ENCODE measurements around the gene TMEM80. TPM values are rescaled to one million over a fixed set of nuclear protein-coding genes. Genes with fewer than 3 reads are reported as not detected.

Gene TMEM80
- total RNA-seq, 1 experiment from 2014 or later: 45.2 TPM

GRCh38 chr11:724778-725386, 29.3 kb downstream of the TMEM80 start:
- no peak for ATAC-seq
- no peak overlapping the region for H3K27ac ChIP-seq (ENCODE audit: low read length)

More at GRCh38 chr11:724778-725386, 29.3 kb downstream of the TMEM80 start:
- no TSS peak for BruUV-seq (replicated peaks)
- no peak for DNase-seq (ENCODE audit: low read depth, low spot score)
- Histone ChIP-seq H3K9me3 (ENCODE audit: control insufficient read depth, insufficient read depth, low read depth, low read length) (no peaks in the 10 kb centered on the region), H3K27me3 (ENCODE audit: control insufficient read depth, insufficient read depth, low read length) (no peaks in the 10 kb centered on the region), H3K4me3 (ENCODE audit: low read depth in 2 of 2, low read length in 2 of 2) (no peak overlapping the region), H3K36me3 (ENCODE audit: control insufficient read depth, insufficient read depth, low read length) (peaks cover 5% of the 10 kb centered on the region; the same call in 1 of the 2 replicates), H3K4me1 (ENCODE audit: control insufficient read depth, insufficient read depth, low read length) (peaks cover 41% of the 10 kb centered on the region)
- ChIA-PET POLR2A (no interaction called here), CTCF (interaction anchor here (0.7 to 3.0 kb wide), 4 partner anchors 20 to 123 kb away, joined by 3 to 12 read pairs (median 4); partner anchors contain the start of gene TMEM80)
- intact Hi-C loops (cut with micrococcal nuclease; ENCODE audit: unreplicated experiment): loop anchor here (5.0 to 10.0 kb wide), 2 partner anchors 63 to 170 kb away; no protein-coding TSS in a partner anchor
- TF ChIP-seq CTCF (IDR thresholded peaks at IDR 0.05): no peak
- no peak for TF ChIP-seq POLR2AphosphoS5 (IDR thresholded peaks at IDR 0.05; ENCODE audit: low read depth, low read length)
- TF ChIP-seq REST (IDR thresholded peaks at IDR 0.05; ENCODE audit: insufficient read depth in 1 of 2, low read depth in 2 of 2, low read length in 1 of 2): no peak
- TF ChIP-seq SIN3A (IDR thresholded peaks at IDR 0.05; ENCODE audit: borderline replicate concordance, insufficient read depth, low read depth, low read length): no peak
- no peak for TF ChIP-seq TCF7L2 (IDR thresholded peaks at IDR 0.05; ENCODE audit: low read depth, low read length)
- in situ Hi-C loops (cut with HindIII; ENCODE audit: low pct_unique_long_range_greater_than_20kb, low sequenced_read_pairs): no loop called here
